SU-DHL-6 (cell line): ENCODE data around the gene IQCM.

ENCODE experiments used
- CTCF ChIP-seq: fragments of 200-600 bp; sonication (generic); IDR thresholded peaks from one replicate; pipeline ENCODE4 v1.5.1; 2017; ENCODE audit warnings: antibody characterized with exemption, mild to moderate bottlenecking, low read length, moderate library complexity; ENCODE audit not compliant: insufficient read depth, poor library complexity, severe bottlenecking
- EZH2phosphoT487 ChIP-seq: fragments of 200-600 bp; sonication (generic), shearing (Covaris generic); conservative IDR thresholded peaks from 2 replicates; pipeline ENCODE4 v1.6.1; 2018; ENCODE audit warnings: mild to moderate bottlenecking, antibody characterized with exemption, low read length, moderate library complexity, mixed read lengths

GRCh38 chr4:149531861-149532260, 283.8 kb downstream of the IQCM start:
- TF ChIP-seq CTCF: no peak
- no peak for TF ChIP-seq EZH2phosphoT487
